Astrocyte (in vitro differentiated cells and primary cell): ENCODE data around the gene PPFIBP1.

Experiments used
- EZH2 ChIP-seq: IDR thresholded peaks from 2 replicates; pipeline ENCODE4 v1.6.1; 2012; ENCODE audit warnings: mild to moderate bottlenecking, low read length, inconsistent platforms; ENCODE audit not compliant: insufficient read depth
- TF ChIP-seq, protein P1 (sequence below): IDR thresholded peaks from 2 replicates; pipeline ENCODE4 v1.5.1; 2011; ENCODE audit warnings: low read depth, mild to moderate bottlenecking, inconsistent platforms, low read length, moderate library complexity; ENCODE audit not compliant: insufficient read depth

GRCh38 chr12:27631365-27631764 lies 107.4 kb downstream of the PPFIBP1 start:
- TF ChIP-seq, protein P1, sequence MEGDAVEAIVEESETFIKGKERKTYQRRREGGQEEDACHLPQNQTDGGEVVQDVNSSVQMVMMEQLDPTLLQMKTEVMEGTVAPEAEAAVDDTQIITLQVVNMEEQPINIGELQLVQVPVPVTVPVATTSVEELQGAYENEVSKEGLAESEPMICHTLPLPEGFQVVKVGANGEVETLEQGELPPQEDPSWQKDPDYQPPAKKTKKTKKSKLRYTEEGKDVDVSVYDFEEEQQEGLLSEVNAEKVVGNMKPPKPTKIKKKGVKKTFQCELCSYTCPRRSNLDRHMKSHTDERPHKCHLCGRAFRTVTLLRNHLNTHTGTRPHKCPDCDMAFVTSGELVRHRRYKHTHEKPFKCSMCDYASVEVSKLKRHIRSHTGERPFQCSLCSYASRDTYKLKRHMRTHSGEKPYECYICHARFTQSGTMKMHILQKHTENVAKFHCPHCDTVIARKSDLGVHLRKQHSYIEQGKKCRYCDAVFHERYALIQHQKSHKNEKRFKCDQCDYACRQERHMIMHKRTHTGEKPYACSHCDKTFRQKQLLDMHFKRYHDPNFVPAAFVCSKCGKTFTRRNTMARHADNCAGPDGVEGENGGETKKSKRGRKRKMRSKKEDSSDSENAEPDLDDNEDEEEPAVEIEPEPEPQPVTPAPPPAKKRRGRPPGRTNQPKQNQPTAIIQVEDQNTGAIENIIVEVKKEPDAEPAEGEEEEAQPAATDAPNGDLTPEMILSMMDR, result no peak
- TF ChIP-seq EZH2, result no peak
